Measurements from ENCODE around the gene AMBP.

The AMBP gene

GRCh38 chr9:114055061-114055460 is 23.0 kb downstream of the AMBP start:
- Histone ChIP-seq H3K4me3 (ENCODE audit: low read depth, low read length) (no peak overlapping the region), H3K27ac (no peak overlapping the region), H3K27me3 (replicated peaks) (no peaks in the 10 kb centered on the region), H3K36me3 (replicated peaks) (no peaks in the 10 kb centered on the region)
- in situ Hi-C loops (cut with HindIII; ENCODE audit: low pct_ligation_motif_present, low sequenced_read_pairs) = no loop called here
- no peak for DNase-seq
- TF ChIP-seq, protein P1, sequence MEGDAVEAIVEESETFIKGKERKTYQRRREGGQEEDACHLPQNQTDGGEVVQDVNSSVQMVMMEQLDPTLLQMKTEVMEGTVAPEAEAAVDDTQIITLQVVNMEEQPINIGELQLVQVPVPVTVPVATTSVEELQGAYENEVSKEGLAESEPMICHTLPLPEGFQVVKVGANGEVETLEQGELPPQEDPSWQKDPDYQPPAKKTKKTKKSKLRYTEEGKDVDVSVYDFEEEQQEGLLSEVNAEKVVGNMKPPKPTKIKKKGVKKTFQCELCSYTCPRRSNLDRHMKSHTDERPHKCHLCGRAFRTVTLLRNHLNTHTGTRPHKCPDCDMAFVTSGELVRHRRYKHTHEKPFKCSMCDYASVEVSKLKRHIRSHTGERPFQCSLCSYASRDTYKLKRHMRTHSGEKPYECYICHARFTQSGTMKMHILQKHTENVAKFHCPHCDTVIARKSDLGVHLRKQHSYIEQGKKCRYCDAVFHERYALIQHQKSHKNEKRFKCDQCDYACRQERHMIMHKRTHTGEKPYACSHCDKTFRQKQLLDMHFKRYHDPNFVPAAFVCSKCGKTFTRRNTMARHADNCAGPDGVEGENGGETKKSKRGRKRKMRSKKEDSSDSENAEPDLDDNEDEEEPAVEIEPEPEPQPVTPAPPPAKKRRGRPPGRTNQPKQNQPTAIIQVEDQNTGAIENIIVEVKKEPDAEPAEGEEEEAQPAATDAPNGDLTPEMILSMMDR (IDR thresholded peaks at IDR 0.05; ENCODE audit: low read depth, low read length, missing control alignments) = no peak

DNA sequence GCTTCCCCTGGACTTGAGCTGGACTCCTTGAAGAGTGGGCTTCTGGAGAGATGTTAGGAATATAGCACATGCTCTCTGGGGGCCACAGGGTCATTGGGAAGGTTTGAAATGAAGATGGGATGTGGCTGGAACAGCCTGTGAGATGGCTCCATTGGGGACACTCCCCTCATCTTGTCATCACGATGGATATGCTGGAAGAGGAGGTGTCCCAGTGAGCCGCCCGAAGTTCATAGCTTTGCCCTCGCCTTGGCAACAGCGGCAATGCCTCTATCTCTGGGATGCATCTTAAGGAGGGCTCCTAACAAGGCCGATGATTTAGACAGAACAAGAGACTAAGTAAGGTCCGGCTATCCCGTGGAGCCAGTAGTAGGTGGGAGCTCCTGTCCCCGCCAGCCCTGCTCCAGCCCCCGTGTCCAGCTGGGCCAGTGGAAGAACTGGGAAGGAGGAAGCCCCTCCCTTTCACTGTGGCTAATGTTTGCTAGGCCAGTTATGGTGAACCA is 23.9 kb downstream of the AMBP start:
- Histone ChIP-seq H3K27ac (no peak overlapping the region), H3K36me3 (replicated peaks) (peaks cover 6% of the 10 kb centered on the region), H3K27me3 (replicated peaks) (no peaks in the 10 kb centered on the region), H3K4me3 (ENCODE audit: low read depth, low read length) (no peak overlapping the region)
- in situ Hi-C loops (cut with HindIII; ENCODE audit: low pct_ligation_motif_present, low sequenced_read_pairs) = no loop called here
- TF ChIP-seq, protein P1 (IDR thresholded peaks at IDR 0.05; ENCODE audit: low read depth, low read length, missing control alignments) = no peak
- DNase-seq = no peak

DNA sequence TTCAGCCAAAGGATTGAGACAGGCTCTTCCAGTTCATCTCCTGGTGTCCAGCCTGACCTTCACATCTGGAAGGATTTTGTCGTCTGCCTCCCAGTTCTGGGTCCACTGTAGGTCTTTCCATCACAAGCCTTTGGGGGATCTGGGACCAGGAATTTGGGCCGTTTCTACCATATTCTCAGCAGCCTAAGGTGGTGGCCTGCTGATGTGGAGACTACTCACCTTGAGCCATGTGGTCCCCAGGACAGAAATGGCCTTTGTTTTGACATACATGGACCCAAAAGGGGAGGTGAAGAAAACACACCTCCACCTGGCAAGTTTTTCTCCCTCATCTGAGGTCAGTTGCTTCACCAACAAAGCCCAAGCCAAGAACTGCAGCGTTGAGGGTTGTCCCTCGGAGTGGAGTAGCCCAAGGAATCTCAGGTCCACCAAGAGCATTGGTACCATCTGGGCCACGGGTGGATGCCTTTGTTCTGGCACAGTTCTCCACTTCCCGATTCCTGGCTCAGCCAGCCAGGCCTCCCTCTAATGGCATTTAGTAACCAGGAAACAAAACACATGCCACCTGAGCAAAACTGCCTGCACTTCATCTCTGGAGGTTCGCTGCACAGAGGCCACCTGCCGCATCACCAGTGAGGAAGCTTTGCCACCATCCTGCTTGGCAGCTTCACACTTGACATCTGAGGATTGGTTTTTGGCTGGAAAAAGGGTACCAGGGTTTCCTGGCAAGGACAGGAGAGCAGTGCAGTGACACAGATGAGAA is 24.7 kb downstream of the AMBP start:
- Histone ChIP-seq H3K27ac (no peak overlapping the region), H3K4me3 (ENCODE audit: low read depth, low read length) (no peak overlapping the region), H3K27me3 (replicated peaks) (no peaks in the 10 kb centered on the region), H3K36me3 (replicated peaks) (peaks cover 14% of the 10 kb centered on the region)
- DNase-seq = no peak
- TF ChIP-seq, protein P1 (IDR thresholded peaks at IDR 0.05; ENCODE audit: low read depth, low read length, missing control alignments) = no peak
- in situ Hi-C loops (cut with HindIII; ENCODE audit: low pct_ligation_motif_present, low sequenced_read_pairs) = no loop called here

- no peak for DNase-seq
- Histone ChIP-seq H3K36me3 (replicated peaks) (peaks cover 20% of the 10 kb centered on the region), H3K27me3 (replicated peaks) (no peaks in the 10 kb centered on the region), H3K27ac (no peak overlapping the region), H3K4me3 (ENCODE audit: low read depth, low read length) (no peak overlapping the region)
- TF ChIP-seq, protein P1 (IDR thresholded peaks at IDR 0.05; ENCODE audit: low read depth, low read length, missing control alignments) = no peak
- in situ Hi-C loops (cut with HindIII; ENCODE audit: low pct_ligation_motif_present, low sequenced_read_pairs) = no loop called here
Measured at GRCh38 chr9:114051706-114052105, 26.4 kb downstream of the AMBP start.

- H3K4me3 ChIP-seq (ENCODE audit: low read depth, low read length) = no peak overlapping the region
- peaks cover 20% of the 10 kb centered on the region for H3K36me3 ChIP-seq (replicated peaks)
- in situ Hi-C loops (cut with HindIII; ENCODE audit: low pct_ligation_motif_present, low sequenced_read_pairs) = no loop called here
- no peaks in the 10 kb centered on the region for H3K27me3 ChIP-seq (replicated peaks)
- H3K27ac ChIP-seq = no peak overlapping the region
- TF ChIP-seq, protein P1 (IDR thresholded peaks at IDR 0.05; ENCODE audit: low read depth, low read length, missing control alignments) = no peak
- no peak for DNase-seq
Measured at GRCh38 chr9:114051281-114051680, 26.8 kb downstream of the AMBP start.

Data from brain microvascular endothelial cell (primary cell).